Breast epithelium (tissue), 3 donors: Measurements from ENCODE around the gene NTSR2.

Experiments used
- CTCF ChIP-seq, 3 donors: fragments of 450-650 bp; IDR thresholded peaks; one replicate each; pipeline ENCODE4 v1.5.1; 2016 to 2017; ENCODE audit warnings: antibody characterized with exemption in 3 of 3, mild to moderate bottlenecking in 3 of 3, moderate library complexity in 3 of 3
- POLR2A ChIP-seq: fragments of 450-650 bp; IDR thresholded peaks from one replicate; pipeline ENCODE4 v1.6.1; 2016; ENCODE audit warnings: antibody characterized with exemption, mild to moderate bottlenecking, moderate library complexity
- POLR2AphosphoS5 ChIP-seq, 3 donors: sonication (generic); formaldehyde crosslinking; IDR thresholded peaks; one replicate each; pipeline ENCODE4 v1.6.1; 2017; ENCODE audit warnings: antibody characterized with exemption in 3 of 3

GRCh38 chr2:11629851-11630250 lies 40.1 kb downstream of the NTSR2 start:
- TF ChIP-seq CTCF (IDR thresholded peaks at IDR 0.05) = no peak
- no peak for TF ChIP-seq POLR2AphosphoS5 (IDR thresholded peaks at IDR 0.05)
- no peak for TF ChIP-seq POLR2A
